ACC112 (cell line): ENCODE measurements around the gene MAP2K5.

Source experiments
- H2AFZ ChIP-seq: fragments of 200-600 bp; sonication (generic); one replicate; pipeline ENCODE4 v1.6.0; 2017; ENCODE audit warnings: antibody characterized with exemption, low read length; ENCODE audit not compliant: unreplicated experiment
- H3K27ac ChIP-seq: fragments of 200-600 bp; sonication (generic); 2 replicates; pipeline ENCODE4 v1.5.1; 2014; ENCODE audit warnings: low read depth, mild to moderate bottlenecking, antibody characterized with exemption, low read length, moderate library complexity
- H3K27me3 ChIP-seq: fragments of 200-600 bp; sonication (generic); 2 replicates; pipeline ENCODE4 v1.6.1; 2014; ENCODE audit warnings: mild to moderate bottlenecking, antibody characterized with exemption, low read length, moderate library complexity, mixed read lengths; ENCODE audit not compliant: insufficient read depth
- H3K36me3 ChIP-seq: fragments of 200-600 bp; sonication (generic); 2 replicates; pipeline ENCODE4 v1.6.1; 2016; ENCODE audit warnings: mild to moderate bottlenecking, antibody characterized with exemption, low read length, moderate library complexity, mixed read lengths; ENCODE audit not compliant: insufficient read depth
- H3K4me1 ChIP-seq: fragments of 200-600 bp; sonication (generic); one replicate; pipeline ENCODE4 v1.6.1; 2016; ENCODE audit warnings: low read length, mixed read lengths; ENCODE audit not compliant: insufficient read depth, unreplicated experiment, control insufficient read depth
- H3K4me3 ChIP-seq: fragments of 200-600 bp; sonication (generic); 2 replicates; pipeline ENCODE4 v1.5.1; 2014; ENCODE audit warnings: mild to moderate bottlenecking, low read depth, low read length
- H3K79me2 ChIP-seq: fragments of 200-600 bp; sonication (generic); one replicate; pipeline ENCODE4 v1.6.0; 2016; ENCODE audit warnings: low read length; ENCODE audit not compliant: control insufficient read depth, unreplicated experiment, insufficient read depth

The MAP2K5 gene

GRCh38 chr15:67831363-67831762, 288.9 kb downstream of the MAP2K5 start:
- Histone ChIP-seq H3K4me1 (no peaks in the 10 kb centered on the region), H3K27me3 (peaks cover 97% of the 10 kb centered on the region), H3K27ac (no peak overlapping the region)

GRCh38 chr15:67832031-67832551, 289.6 kb downstream of the MAP2K5 start:
- no peak overlapping the region for H3K4me3 ChIP-seq
- peaks cover 89% of the 10 kb centered on the region for H3K27me3 ChIP-seq
- no peak overlapping the region for H3K27ac ChIP-seq
- H3K4me1 ChIP-seq = no peaks in the 10 kb centered on the region
- no peaks in the 10 kb centered on the region for H3K79me2 ChIP-seq
- no peaks in the 10 kb centered on the region for H3K36me3 ChIP-seq
- no peak overlapping the region for H2AFZ ChIP-seq

More at GRCh38 chr15:67831363-67831762, 288.9 kb downstream of the MAP2K5 start:
- Histone ChIP-seq H2AFZ (no peak overlapping the region), H3K4me3 (no peak overlapping the region), H3K36me3 (no peaks in the 10 kb centered on the region), H3K79me2 (no peaks in the 10 kb centered on the region)

- Histone ChIP-seq H3K36me3 (no peaks in the 10 kb centered on the region), H3K27ac (no peak overlapping the region), H3K27me3 (peaks cover 79% of the 10 kb centered on the region), H3K4me3 (peak overlapping the region; percentile 67; the same call in 1 of the 2 replicates), H3K79me2 (no peaks in the 10 kb centered on the region), H3K4me1 (no peaks in the 10 kb centered on the region), H2AFZ (no peak overlapping the region)
Measured at GRCh38 chr15:67832897-67833709, 290.6 kb downstream of the MAP2K5 start.

DNA sequence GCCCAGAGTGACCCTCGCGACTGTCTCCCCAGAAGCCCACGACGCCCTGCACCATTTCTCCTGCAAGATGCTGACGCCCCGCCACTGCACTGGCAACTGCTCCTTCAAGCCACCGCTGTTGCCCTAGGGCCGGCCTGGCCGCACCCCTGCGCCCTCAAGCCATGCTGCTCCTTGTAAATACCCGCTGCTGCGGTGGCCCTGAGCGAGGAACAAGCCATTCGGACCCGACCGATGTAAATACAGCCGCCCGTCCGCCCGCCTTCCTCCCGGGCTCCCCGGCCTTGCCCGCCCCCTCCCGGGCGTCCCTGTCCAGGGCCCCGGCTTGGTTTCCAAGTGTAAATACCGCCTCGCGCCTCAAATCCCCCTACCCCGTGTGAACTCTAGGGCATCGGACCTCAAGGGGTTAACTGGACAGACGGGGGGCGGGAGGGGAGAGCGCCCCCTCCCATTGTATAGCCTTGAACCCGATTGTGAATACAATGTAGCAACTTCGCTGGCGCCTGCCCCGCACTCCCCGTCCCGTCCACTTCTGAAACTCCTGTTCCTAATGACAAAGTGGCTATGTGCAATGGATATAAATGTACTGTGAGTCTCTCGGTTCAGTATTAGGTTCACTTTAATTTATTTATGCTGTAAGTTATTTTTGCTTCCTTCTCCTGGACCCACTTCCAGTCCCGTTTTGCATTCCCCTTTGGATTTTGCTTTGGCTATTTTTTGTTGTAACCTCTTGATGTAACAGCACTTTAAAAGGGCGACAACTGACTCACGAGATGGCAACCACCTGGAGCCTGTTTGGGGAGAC, 291.4 kb downstream of the MAP2K5 start:
- no peaks in the 10 kb centered on the region for H3K4me1 ChIP-seq
- H3K27me3 ChIP-seq = peaks cover 71% of the 10 kb centered on the region
- H2AFZ ChIP-seq = no peak overlapping the region
- H3K27ac ChIP-seq = no peak overlapping the region
- H3K79me2 ChIP-seq = no peaks in the 10 kb centered on the region
- H3K36me3 ChIP-seq = no peaks in the 10 kb centered on the region
- peak overlapping the region; percentile 67 for H3K4me3 ChIP-seq

GRCh38 chr15:67834581-67835296, 292.2 kb downstream of the MAP2K5 start:
- Histone ChIP-seq H3K27me3 (peaks cover 63% of the 10 kb centered on the region), H2AFZ (peak overlapping the region; percentile 34), H3K4me3 (peak overlapping the region; percentile 67), H3K79me2 (no peaks in the 10 kb centered on the region), H3K27ac (no peak overlapping the region), H3K36me3 (no peaks in the 10 kb centered on the region), H3K4me1 (no peaks in the 10 kb centered on the region)

GRCh38 chr15:67835297-67836133, 293.0 kb downstream of the MAP2K5 start:
- peak overlapping the region; percentile 34 for H2AFZ ChIP-seq
- no peak overlapping the region for H3K27ac ChIP-seq
- no peaks in the 10 kb centered on the region for H3K79me2 ChIP-seq
- H3K36me3 ChIP-seq = no peaks in the 10 kb centered on the region
- H3K27me3 ChIP-seq = peaks cover 55% of the 10 kb centered on the region
- H3K4me1 ChIP-seq = no peaks in the 10 kb centered on the region
- H3K4me3 ChIP-seq = peak overlapping the region; percentile 67

DNA sequence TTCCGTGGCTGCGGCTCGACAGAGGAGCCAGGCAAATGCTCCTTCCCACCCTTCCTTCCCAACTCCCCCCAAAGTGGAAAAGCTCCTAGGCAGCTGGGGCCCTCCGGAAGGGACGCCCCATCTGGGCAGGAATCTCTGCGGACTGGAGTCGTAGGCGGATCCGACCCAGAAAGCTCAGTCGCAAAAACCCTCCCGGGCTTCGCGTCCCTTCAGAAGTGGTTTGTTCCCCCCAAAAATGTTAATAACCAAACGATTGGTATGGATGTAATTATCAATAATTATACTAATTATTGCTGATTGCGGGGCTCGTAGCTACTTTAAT, 293.6 kb downstream of the MAP2K5 start:
- Histone ChIP-seq H3K79me2 (no peaks in the 10 kb centered on the region), H3K27me3 (peaks cover 49% of the 10 kb centered on the region), H3K4me3 (peak overlapping the region; percentile 67), H2AFZ (peak overlapping the region; percentile 23), H3K4me1 (peaks cover under 1% of the 10 kb centered on the region), H3K36me3 (no peaks in the 10 kb centered on the region), H3K27ac (no peak overlapping the region)

GRCh38 chr15:67836477-67836876, 294.0 kb downstream of the MAP2K5 start:
- Histone ChIP-seq H3K27ac (no peak overlapping the region), H3K4me1 (peaks cover 3% of the 10 kb centered on the region), H3K36me3 (no peaks in the 10 kb centered on the region), H2AFZ (no peak overlapping the region), H3K79me2 (no peaks in the 10 kb centered on the region), H3K27me3 (peaks cover 45% of the 10 kb centered on the region), H3K4me3 (peak overlapping the region; percentile 67)

- H2AFZ ChIP-seq = no peak overlapping the region
- peaks cover 43% of the 10 kb centered on the region for H3K27me3 ChIP-seq
- H3K4me3 ChIP-seq = no peak overlapping the region
- H3K36me3 ChIP-seq = no peaks in the 10 kb centered on the region
- no peaks in the 10 kb centered on the region for H3K79me2 ChIP-seq
- H3K27ac ChIP-seq = no peak overlapping the region
- H3K4me1 ChIP-seq = peaks cover 3% of the 10 kb centered on the region
Measured at GRCh38 chr15:67836955-67837354, 294.5 kb downstream of the MAP2K5 start.
